ENCODE results near the gene GRWD1.

GRWD1 gene

GRCh38 chr19:48424694-48425219, 21.0 kb upstream of the GRWD1 start:
- no peak for DNase-seq (ENCODE audit: low spot score)

- DNase-seq (ENCODE audit: low spot score) = no peak
Observed at GRCh38 chr19:48428670-48429069, 17.1 kb upstream of the GRWD1 start.

GRCh38 chr19:48433337-48433736, 12.4 kb upstream of the GRWD1 start:
- DNase-seq (ENCODE audit: low spot score) = no peak

- DNase-seq (ENCODE audit: low spot score) = no peak
Observed at GRCh38 chr19:48436586-48436985, 9.2 kb upstream of the GRWD1 start.

- DNase-seq (ENCODE audit: low spot score) = no peak
Observed at GRCh38 chr19:48441360-48442050, 4.3 kb upstream of the GRWD1 start.

- no peak for DNase-seq (ENCODE audit: low spot score)
Observed at GRCh38 chr19:48442116-48443035, 3.4 kb upstream of the GRWD1 start.

GRCh38 chr19:48443256-48443655, 2.5 kb upstream of the GRWD1 start:
- DNase-seq (ENCODE audit: low spot score) = no peak

DNA sequence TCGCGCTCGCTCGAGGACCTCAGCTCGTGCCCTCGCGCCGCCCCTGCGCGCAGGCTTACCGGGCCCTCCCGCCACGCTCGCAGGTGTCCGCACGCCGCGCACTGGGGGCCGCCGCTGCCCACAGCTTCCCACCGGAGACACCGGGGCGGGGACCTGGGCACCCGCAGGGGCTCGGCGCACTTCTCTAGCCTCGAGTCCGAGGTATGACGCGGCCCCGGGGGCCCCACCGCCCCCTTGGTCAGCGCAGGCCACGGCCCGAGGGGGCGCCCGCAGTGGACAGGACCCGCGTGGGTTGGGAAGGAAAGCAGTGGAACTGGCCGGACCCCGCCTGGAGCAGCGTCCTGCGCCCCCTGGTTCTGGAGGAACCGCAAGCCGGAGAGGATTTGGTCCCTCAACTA, 2.1 kb upstream of the GRWD1 start:
- no peak for DNase-seq (ENCODE audit: low spot score)

GRCh38 chr19:48444129-48444935, 1.5 kb upstream of the GRWD1 start:
- DNase-seq (ENCODE audit: low spot score) = no peak

- DNase-seq (ENCODE audit: low spot score) = no peak
Observed at GRCh38 chr19:48444936-48445200, 915 bp upstream of the GRWD1 start.

- no peak for DNase-seq (ENCODE audit: low spot score)
Observed at GRCh38 chr19:48445256-48445605, 552 bp upstream of the GRWD1 start.

- DNase-seq (ENCODE audit: low spot score) = no peak
Observed at GRCh38 chr19:48446579-48446978, 796 bp downstream of the GRWD1 start.

DNA sequence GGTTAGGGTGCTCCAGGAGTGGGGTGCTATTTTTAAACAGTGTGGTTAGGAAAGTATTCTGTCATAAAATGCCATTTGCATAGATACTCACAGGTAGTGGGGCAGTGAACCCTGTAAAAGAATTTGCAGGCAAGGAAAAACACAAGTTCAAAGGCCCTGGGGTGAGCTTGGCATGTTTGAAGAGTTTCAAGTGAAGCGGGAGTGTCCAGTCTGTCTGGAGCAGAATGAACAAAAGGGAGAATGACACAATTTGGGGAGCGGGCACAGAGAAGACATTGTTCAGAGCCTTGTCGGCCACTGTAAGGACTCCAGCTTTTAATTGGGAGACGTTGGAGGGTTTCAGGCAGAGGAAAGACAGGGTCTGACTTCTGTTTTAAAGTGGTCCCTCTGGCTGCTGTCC, 2.8 kb downstream of the GRWD1 start:
- no peak for DNase-seq (ENCODE audit: low spot score)

- DNase-seq (ENCODE audit: low spot score) = no peak
Observed at GRCh38 chr19:48450441-48450840, 4.7 kb downstream of the GRWD1 start.

- no peak for DNase-seq (ENCODE audit: low spot score)
Observed at GRCh38 chr19:48450863-48451262, 5.1 kb downstream of the GRWD1 start.

DNA sequence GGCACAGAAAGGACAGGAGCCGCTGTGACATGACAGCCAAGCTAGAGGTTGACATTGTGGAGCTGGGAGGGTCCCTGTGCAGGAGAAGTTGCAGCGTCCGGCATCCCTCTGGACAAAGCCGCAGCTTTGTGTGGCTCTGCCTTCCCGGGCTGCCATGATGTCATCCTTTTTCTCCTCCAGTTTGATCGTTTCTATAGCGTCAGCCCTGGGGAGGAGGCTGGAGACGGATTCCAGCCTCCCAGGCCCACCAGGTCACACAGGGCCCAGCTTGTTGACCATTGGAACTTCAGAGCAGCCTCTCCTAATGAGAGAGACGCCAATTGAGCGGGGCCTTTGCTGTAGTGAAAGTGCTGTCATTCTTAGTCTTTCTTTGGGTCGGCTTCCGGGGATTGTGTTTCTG, 5.8 kb downstream of the GRWD1 start:
- DNase-seq (ENCODE audit: low spot score) = no peak

GRCh38 chr19:48452289-48453190, 6.8 kb downstream of the GRWD1 start:
- DNase-seq (ENCODE audit: low spot score) = no peak

DNA sequence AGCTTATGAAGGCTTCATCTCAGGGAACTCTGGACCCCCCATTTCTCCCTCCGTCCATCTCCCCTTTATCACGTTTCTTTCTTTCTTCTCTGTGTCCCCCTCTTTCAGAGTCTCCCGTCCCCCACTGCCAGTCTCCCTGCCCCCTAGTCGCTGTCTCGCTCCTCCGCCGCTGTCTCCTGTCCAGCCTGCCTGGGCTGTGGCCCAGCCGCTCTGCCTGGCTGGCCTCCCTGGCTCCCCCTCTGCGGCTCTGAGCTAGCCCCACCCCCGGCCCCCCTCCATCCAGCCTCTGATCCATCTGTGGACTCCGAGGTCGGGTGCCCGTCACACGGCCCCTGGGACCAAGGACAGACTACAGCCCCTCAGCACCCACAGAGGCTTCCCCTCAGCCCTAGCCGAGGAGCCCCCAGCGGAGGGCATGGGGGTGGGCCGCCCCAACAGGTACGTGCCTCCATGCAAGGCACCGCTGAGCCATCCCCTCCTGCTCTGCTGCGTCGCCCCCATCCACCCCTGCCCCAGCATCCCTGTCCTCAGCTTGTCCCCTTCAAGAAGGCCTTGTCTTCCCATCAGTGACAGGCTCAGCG, 8.5 kb downstream of the GRWD1 start:
- peak; percentile 36 for DNase-seq (ENCODE audit: low spot score)

DNA sequence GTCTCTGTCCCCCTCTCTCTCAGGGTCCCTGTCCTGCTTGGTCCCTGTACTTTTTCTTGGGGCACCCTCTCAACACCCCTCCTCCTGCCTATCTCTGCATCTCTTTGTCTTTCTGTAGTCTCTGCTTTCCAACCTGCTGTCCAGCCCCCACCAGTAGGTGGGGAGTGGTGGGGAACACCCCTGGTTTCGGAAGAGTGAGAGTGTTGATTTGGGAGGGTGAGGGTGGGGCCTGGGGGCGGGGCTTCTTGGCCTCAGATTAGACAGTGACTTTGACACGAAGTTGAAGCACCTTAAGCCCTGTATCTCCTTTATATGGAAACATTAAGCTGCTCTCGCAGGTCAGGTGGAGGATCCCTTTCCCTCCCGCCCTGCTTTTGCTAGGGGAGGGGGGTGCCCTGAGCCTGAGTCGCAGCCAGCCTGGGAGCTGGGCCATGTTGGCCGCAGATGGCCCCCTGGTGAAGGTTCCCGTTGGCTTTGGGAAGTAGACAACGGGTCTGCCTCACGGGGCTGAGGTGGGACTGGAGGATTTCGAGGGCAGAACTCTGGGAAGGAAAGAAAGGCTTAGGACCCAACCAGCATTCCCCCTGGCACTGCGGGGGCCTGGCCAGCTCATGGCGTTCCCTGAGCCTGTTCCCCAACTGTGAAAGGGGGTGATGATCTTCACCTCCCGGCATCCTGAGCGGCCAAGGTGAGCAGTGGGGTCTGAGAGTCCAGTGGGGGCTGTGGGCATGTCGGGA, 9.6 kb downstream of the GRWD1 start, which contains the start of gene KCNJ14:
Gene KCNJ14, plus strand, starts transcription at position 404 of the 737 bp plus-strand sequence. CDS start 6,151 bp downstream, outside the sequence.
- peak; percentile 37 for DNase-seq (ENCODE audit: low spot score)

- no peak for DNase-seq (ENCODE audit: low spot score)
Observed at GRCh38 chr19:48455908-48456562, 10.3 kb downstream of the GRWD1 start.

Measured in putamen (tissue), 1 donor.